Astrocyte (in vitro differentiated cells and primary cell): ENCODE measurements around the gene LBX2.

Experiments
- CTCF ChIP-seq: IDR thresholded peaks from 2 replicates; pipeline ENCODE4 v1.5.1; 2011; ENCODE audit warnings: low read depth, mild to moderate bottlenecking, inconsistent platforms, low read length, moderate library complexity; ENCODE audit not compliant: insufficient read depth
- EZH2 ChIP-seq: IDR thresholded peaks from 2 replicates; pipeline ENCODE4 v1.6.1; 2012; ENCODE audit warnings: mild to moderate bottlenecking, low read length, inconsistent platforms; ENCODE audit not compliant: insufficient read depth

GRCh38 chr2:74505448-74506246, 6.2 kb upstream of the LBX2 start:
- TF ChIP-seq CTCF (no peak), EZH2 (no peak)
